ENCODE results near the gene RTN4IP1. TPM values are rescaled to one million over a fixed set of nuclear protein-coding genes. Genes with fewer than 3 reads are reported as not detected.

Gene RTN4IP1
- total and polyA plus RNA-seq, 8 donors: 1.5 to 3.7 (median 2.1) TPM

DNA sequence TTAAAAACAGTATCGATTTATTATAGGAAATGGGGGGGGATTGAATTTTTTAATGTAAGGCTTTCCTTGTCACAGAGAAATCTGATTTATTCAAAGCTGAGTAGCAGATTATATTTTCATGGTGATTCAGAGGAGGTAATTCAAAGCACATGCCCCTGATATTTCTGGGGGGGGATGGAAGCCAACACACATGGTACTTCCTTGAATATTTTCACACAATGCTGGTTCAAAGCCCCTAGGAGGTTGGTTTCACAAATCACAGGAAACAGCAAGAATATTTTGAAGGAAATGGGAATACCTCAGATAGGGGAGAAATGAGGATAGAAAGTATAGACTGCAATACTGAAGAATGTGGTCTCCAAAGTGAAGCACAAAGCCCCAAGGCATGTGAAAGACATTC lies 98.8 kb downstream of the RTN4IP1 start:
- H3K27ac ChIP-seq: no peak overlapping the region
- H3K9me3 ChIP-seq: no peaks in the 10 kb centered on the region
- H3K4me1 ChIP-seq: peaks cover 0 to 3% (median 3%) of the 10 kb centered on the region in 3 donors
- H3K4me3 ChIP-seq: no peak overlapping the region
- no peaks in the 10 kb centered on the region for H3K36me3 ChIP-seq
- DNase-seq (no peak), FAIRE-seq (no peak), ATAC-seq (no peak)
- TF ChIP-seq CTCF (IDR thresholded peaks at IDR 0.05): no peak
- H3K27me3 ChIP-seq: no peaks in the 10 kb centered on the region
- WGBS, 2 donors: 92 to 95% methylated on average over 1 of the region's 1 CpG
- intact Hi-C loops (cut with DNase I): no loop called here

DNA sequence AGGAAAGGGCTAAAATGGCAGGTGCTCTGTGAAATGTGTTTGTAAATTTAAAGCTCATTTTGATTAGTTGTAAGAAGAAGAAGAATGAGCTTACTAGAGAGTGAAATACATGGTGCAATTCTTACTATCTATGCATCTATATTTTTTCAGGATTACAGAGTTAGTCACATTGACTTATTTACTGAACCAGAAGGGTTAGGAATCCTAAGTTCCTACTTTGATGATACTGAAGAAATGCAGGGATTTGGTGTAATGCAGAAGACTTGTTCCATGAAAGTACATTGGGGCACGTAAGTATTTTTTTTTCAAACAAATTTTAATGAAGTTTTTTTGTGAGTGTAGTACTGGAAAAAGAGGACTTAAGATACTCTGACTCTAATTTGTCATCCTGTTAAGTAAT lies 99.3 kb downstream of the RTN4IP1 start:
- Histone ChIP-seq H3K36me3 (no peaks in the 10 kb centered on the region), H3K27ac (no peak overlapping the region), H3K4me1 (peaks cover 0 to 3% (median 3%) of the 10 kb centered on the region in 3 donors), H3K9me3 (no peaks in the 10 kb centered on the region), H3K27me3 (no peaks in the 10 kb centered on the region), H3K4me3 (no peak overlapping the region)
- TF ChIP-seq CTCF (IDR thresholded peaks at IDR 0.05): no peak
- DNase-seq (no peak), ATAC-seq (no peak), FAIRE-seq (no peak)
- intact Hi-C loops (cut with DNase I): no loop called here
- WGBS, 2 donors: 92 to 100% methylated on average over 1 of the region's 1 CpG

GRCh38 chr6:106529438-106529837 lies 99.9 kb downstream of the RTN4IP1 start:
- Histone ChIP-seq H3K36me3 (no peaks in the 10 kb centered on the region), H3K27me3 (no peaks in the 10 kb centered on the region), H3K27ac (no peak overlapping the region), H3K4me1 (peaks cover 0 to 3% (median 3%) of the 10 kb centered on the region in 3 donors), H3K4me3 (no peak overlapping the region), H3K9me3 (no peaks in the 10 kb centered on the region)
- no peak for TF ChIP-seq CTCF (IDR thresholded peaks at IDR 0.05)
- intact Hi-C loops (cut with DNase I): no loop called here
- no peak for FAIRE-seq
- no peak for ATAC-seq
- DNase-seq: no peak
- WGBS, 2 donors: 79 to 88% methylated on average over 3 of the region's 3 CpGs

- DNase-seq (no peak), FAIRE-seq (no peak)
These were observed 100.8 kb downstream of the RTN4IP1 start for GRCh38 chr6:106528521-106528920.

More at GRCh38 chr6:106528521-106528920, 100.8 kb downstream of the RTN4IP1 start:
- no peak overlapping the region for H3K4me3 ChIP-seq
- 75 to 93% methylated on average over 2 of the region's 2 CpGs for WGBS, 2 donors
- H3K9me3 ChIP-seq: no peaks in the 10 kb centered on the region
- H3K27me3 ChIP-seq: no peaks in the 10 kb centered on the region
- peaks cover 0 to 3% (median 3%) of the 10 kb centered on the region in 3 donors for H3K4me1 ChIP-seq
- no peak for ATAC-seq
- intact Hi-C loops (cut with DNase I): no loop called here
- no peak for TF ChIP-seq CTCF (IDR thresholded peaks at IDR 0.05)
- H3K27ac ChIP-seq: no peak overlapping the region
- no peaks in the 10 kb centered on the region for H3K36me3 ChIP-seq

Measured in pancreas (tissue), 10 donors.